Stimulated activated CD4-positive, alpha-beta T cell treated with anti-CD3 and anti-CD28 coated beads, Interleukin-12 subunit alpha, Interleukin-12 subunit beta, amount 100 ng/mL, for 4 hours (primary cell): ENCODE results near the gene ANKRD18B.
"Not testable (repeated sequence)": the region's sequence is repeated elsewhere in the genome, so short reads cannot be mapped to it uniquely, and the experiment has no call there.

Experiments used
- DNase-seq: peaks from one replicate; pipeline ENCODE4 v3.0.0-alpha.2; 2020

ANKRD18B gene

GRCh38 chr9:33523397-33524305 is at the start of gene ANKRD18B:
Gene ANKRD18B, plus strand, starts transcription at chr9:33524251. Its CDS starts 239 bp downstream, at chr9:33524490.
- peak; percentile 41 for DNase-seq

- no peak for DNase-seq
Measured at GRCh38 chr9:33475357-33475756, 48.7 kb upstream of the ANKRD18B start.

- no peak for DNase-seq
Measured at GRCh38 chr9:33476503-33476902, 47.5 kb upstream of the ANKRD18B start.

GRCh38 chr9:33480106-33480505 is 43.9 kb upstream of the ANKRD18B start:
- no peak for DNase-seq

GRCh38 chr9:33480976-33481375 is 43.1 kb upstream of the ANKRD18B start:
- no peak for DNase-seq

- DNase-seq = not testable (repeated sequence)
Measured at GRCh38 chr9:33485312-33485711, 38.7 kb upstream of the ANKRD18B start.

- no peak for DNase-seq
Measured at GRCh38 chr9:33489066-33489465, 35.0 kb upstream of the ANKRD18B start.

- not testable (repeated sequence) for DNase-seq
Measured at GRCh38 chr9:33493819-33494218, 30.2 kb upstream of the ANKRD18B start.

- no peak for DNase-seq
Measured at GRCh38 chr9:33498387-33498786, 25.7 kb upstream of the ANKRD18B start.

GRCh38 chr9:33506626-33507370 is 17.3 kb upstream of the ANKRD18B start:
- DNase-seq = no peak

GRCh38 chr9:33510262-33511183 is 13.5 kb upstream of the ANKRD18B start:
- peak; percentile 35 for DNase-seq

GRCh38 chr9:33511184-33511517 is 12.9 kb upstream of the ANKRD18B start:
- not testable (repeated sequence) for DNase-seq

- not testable (repeated sequence) for DNase-seq
Measured at GRCh38 chr9:33512535-33512934, 11.5 kb upstream of the ANKRD18B start.

GRCh38 chr9:33515342-33515995 is 8.6 kb upstream of the ANKRD18B start:
- DNase-seq = not testable (repeated sequence)

- DNase-seq = not testable (repeated sequence)
Measured at GRCh38 chr9:33516397-33516796, 7.7 kb upstream of the ANKRD18B start.

- no peak for DNase-seq
Measured at GRCh38 chr9:33517373-33517772, 6.7 kb upstream of the ANKRD18B start.

- DNase-seq = not testable (repeated sequence)
Measured at GRCh38 chr9:33517934-33518577, 6.0 kb upstream of the ANKRD18B start.

GRCh38 chr9:33521861-33522260 is 2.2 kb upstream of the ANKRD18B start:
- not testable (repeated sequence) for DNase-seq

- DNase-seq = no peak
Measured at GRCh38 chr9:33524306-33524947, 376 bp downstream of the ANKRD18B start.

GRCh38 chr9:33528069-33528468 is 4.0 kb downstream of the ANKRD18B start:
- not testable (repeated sequence) for DNase-seq

GRCh38 chr9:33533958-33534357 is 9.9 kb downstream of the ANKRD18B start:
- not testable (repeated sequence) for DNase-seq
